ENCODE measurements around the gene TFE3.

TFE3 gene

GRCh38 chrX:49059681-49060085 lies 16.5 kb upstream of the TFE3 start:
- DNase-seq, result no peak

- DNase-seq, result no peak
These were observed 16.0 kb upstream of the TFE3 start for GRCh38 chrX:49059201-49059600.

GRCh38 chrX:49058794-49059193 lies 15.6 kb upstream of the TFE3 start, which contains the start of gene CCDC120:
Gene CCDC120 (plus strand): TSS chrX:49058999. CDS start chrX:49062042, 3,043 bp downstream.
- DNase-seq, result no peak

GRCh38 chrX:49054073-49054762 lies 11.1 kb upstream of the TFE3 start:
- no peak for DNase-seq

- peak; percentile 67 for DNase-seq
These were observed 10.3 kb upstream of the TFE3 start for GRCh38 chrX:49053223-49054072.

GRCh38 chrX:49043987-49044281 lies 777 bp upstream of the TFE3 start:
- no peak for DNase-seq

- peak; percentile 13 for DNase-seq
These were observed 457 bp downstream of the TFE3 start for GRCh38 chrX:49042581-49043219.

GRCh38 chrX:49041744-49042580 lies 1.2 kb downstream of the TFE3 start:
- DNase-seq, result peak; percentile 87

- DNase-seq, result peak; percentile 78
These were observed 2.7 kb downstream of the TFE3 start for GRCh38 chrX:49040376-49040955.

- DNase-seq, result peak; percentile 97
These were observed 3.4 kb downstream of the TFE3 start for GRCh38 chrX:49039598-49040375.

- DNase-seq, result peak; percentile 47
These were observed 5.2 kb downstream of the TFE3 start for GRCh38 chrX:49037883-49038475.

GRCh38 chrX:49030283-49030682 lies 12.9 kb downstream of the TFE3 start:
- no peak for DNase-seq

- DNase-seq, result no peak
These were observed 13.3 kb downstream of the TFE3 start for GRCh38 chrX:49029876-49030275.

- DNase-seq, result no peak
These were observed 23.4 kb downstream of the TFE3 start for GRCh38 chrX:49019599-49020249.

- no peak for DNase-seq
These were observed 24.1 kb downstream of the TFE3 start for GRCh38 chrX:49019050-49019449.

- no peak for DNase-seq
These were observed 39.5 kb downstream of the TFE3 start for GRCh38 chrX:49003696-49004095.

- DNase-seq, result peak; percentile 87
These were observed 40.8 kb downstream of the TFE3 start, which contains the start of gene GRIPAP1 for GRCh38 chrX:49002091-49002935. Gene GRIPAP1 (minus strand): TSS chrX:49002264. CDS start chrX:49002229, 35 bp downstream.

GRCh38 chrX:49001521-49002090 lies 41.6 kb downstream of the TFE3 start:
- DNase-seq, result peak; percentile 41

- DNase-seq, result no peak
These were observed 42.5 kb downstream of the TFE3 start for GRCh38 chrX:49000636-49001035.

Measured in fibroblast of skin of right biceps (primary cell).